Activated T-helper 2 cell treated with anti-CD3 and anti-CD28 coated beads, Interferon-gamma antibody, Interleukin-2, Interleukin-4, amounts not matched to agents 10 μg/mL and 5 μg/mL and 100 μg/mL, durations not matched to agents 14 hours and 24 hours and 36 hours (primary cell): ENCODE measurements around the gene DLEC1. TPM values are rescaled to one million over a fixed set of nuclear protein-coding genes. Genes with fewer than 3 reads are reported as not detected.
"Not testable (repeated sequence)": the region's sequence is repeated elsewhere in the genome, so short reads cannot be mapped to it uniquely, and the experiment has no call there.

Source experiments
- DNase-seq: peaks from one replicate; pipeline ENCODE4 v3.0.0; 2021; ENCODE audit warnings: low spot score
- H3K27ac Mint-ChIP-seq: one replicate; pipeline ENCODE4 v1.8.0; 2021; ENCODE audit warnings: mixed read lengths
- H3K27me3 Mint-ChIP-seq: one replicate; pipeline ENCODE4 v1.8.0; 2021; ENCODE audit warnings: low read depth, mixed read lengths
- H3K36me3 Mint-ChIP-seq: one replicate; pipeline ENCODE4 v1.8.0; 2021; ENCODE audit warnings: low read depth, mixed read lengths
- H3K4me1 Mint-ChIP-seq: one replicate; pipeline ENCODE4 v1.8.0; 2021; ENCODE audit warnings: low read depth, mixed read lengths
- H3K4me3 Mint-ChIP-seq: one replicate; pipeline ENCODE4 v1.8.0; 2021; ENCODE audit warnings: low read depth, mild to moderate bottlenecking, moderate library complexity, mixed read lengths
- H3K9me3 Mint-ChIP-seq: one replicate; pipeline ENCODE4 v1.8.0; 2021; ENCODE audit warnings: mixed read lengths
- intact Hi-C: fragments of 100-400 bp; cut with micrococcal nuclease; formaldehyde crosslinking; loops from one replicate; pipeline ENCODE4 v1.15.1; 2023
- total RNA-seq: library from RNA; stranded (reverse); gene quantifications from 2 replicates; pipeline ENCODE4 v1.2.3, GENCODE V29; 2022

Gene DLEC1
- total RNA-seq, 1 donor from 2014 or later: 0.16 TPM

DNA sequence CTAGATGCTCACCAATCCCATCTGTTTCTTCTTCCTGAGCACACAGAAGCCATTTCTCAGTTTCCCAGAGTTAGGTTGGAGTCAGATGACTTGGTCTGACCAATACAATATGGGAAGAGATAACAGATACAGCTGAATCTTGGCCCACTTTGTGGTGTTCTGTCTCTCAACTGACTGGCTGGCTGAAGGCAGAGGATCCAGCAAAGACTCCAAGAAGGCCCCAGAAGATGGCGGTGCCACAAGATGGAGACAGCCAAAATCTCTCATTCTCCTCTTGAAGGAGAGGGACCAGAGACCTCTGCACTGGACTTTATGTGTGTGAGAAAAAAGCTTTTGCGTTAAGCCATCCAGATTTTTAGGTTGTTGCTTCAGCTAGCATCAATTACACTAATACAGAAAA is 118.1 kb downstream of the DLEC1 start:
- no peak for DNase-seq
- Mint-ChIP-seq H3K36me3 (no peaks in the 10 kb centered on the region), H3K9me3 (no peaks in the 10 kb centered on the region), H3K4me1 (peaks cover 17% of the 10 kb centered on the region), H3K27ac (no peak overlapping the region), H3K4me3 (no peak overlapping the region), H3K27me3 (no peaks in the 10 kb centered on the region)
- intact Hi-C loops: no loop called here

DNA sequence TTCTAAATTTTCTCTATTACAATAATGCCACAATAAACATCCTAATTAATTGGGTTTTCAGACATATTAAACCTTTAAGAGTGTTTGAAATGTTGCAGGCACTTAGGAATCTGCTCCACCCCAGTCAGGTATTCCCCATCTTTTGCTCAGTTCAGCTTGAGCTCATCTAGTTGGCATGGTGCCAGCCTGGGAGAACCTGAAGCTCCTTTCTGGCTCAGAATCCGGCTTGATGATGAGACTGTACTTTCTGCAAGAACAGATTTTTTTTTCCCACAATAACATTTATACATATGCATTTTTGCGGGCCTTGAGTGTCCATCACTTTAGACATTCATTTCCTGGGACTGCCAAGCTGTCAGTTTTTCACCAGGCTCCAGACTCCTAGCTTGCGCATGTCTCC is 118.6 kb downstream of the DLEC1 start:
- Mint-ChIP-seq H3K4me3 (no peak overlapping the region), H3K4me1 (peaks cover 16% of the 10 kb centered on the region), H3K9me3 (no peaks in the 10 kb centered on the region), H3K36me3 (no peaks in the 10 kb centered on the region), H3K27ac (no peak overlapping the region), H3K27me3 (no peaks in the 10 kb centered on the region)
- DNase-seq: no peak
- intact Hi-C loops: no loop called here

DNA sequence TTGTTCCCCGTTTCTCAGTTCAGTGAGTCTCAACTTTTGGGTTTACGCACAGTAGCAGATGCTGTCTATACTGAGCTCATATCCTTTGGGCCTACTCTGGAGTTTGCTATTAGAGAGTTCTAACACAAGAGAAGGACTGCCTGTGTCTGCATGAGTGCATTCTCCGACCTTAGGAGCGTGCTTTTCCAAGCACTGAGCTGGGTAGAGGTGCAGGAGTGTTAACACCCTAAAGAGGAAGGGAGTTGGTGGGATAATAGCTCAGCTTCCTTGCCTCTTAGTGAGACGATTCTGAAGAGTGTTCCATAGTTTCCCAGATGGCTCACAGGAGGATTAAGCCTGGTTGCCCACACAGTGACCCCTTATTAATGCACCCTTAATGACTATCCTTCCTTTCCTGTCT is 119.5 kb downstream of the DLEC1 start:
- Mint-ChIP-seq H3K4me1 (peaks cover 12% of the 10 kb centered on the region), H3K27ac (no peak overlapping the region), H3K4me3 (no peak overlapping the region), H3K36me3 (no peaks in the 10 kb centered on the region), H3K27me3 (no peaks in the 10 kb centered on the region), H3K9me3 (no peaks in the 10 kb centered on the region)
- intact Hi-C loops: no loop called here
- DNase-seq: no peak

DNA sequence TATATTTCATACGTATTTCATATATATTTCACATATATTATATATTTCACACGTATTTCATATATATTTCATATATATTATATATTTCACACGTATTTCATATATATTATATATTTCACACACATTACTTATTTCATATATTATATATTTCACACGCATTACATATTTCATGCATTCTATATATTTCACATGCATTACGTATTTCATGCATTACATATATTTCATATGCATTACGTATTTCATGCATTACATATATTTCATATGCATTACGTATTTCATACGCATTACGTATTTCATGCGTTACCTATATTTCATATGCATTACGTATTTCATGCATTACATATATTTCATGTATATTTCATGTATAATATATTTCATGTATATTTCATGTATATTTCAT is 121.7 kb downstream of the DLEC1 start:
- not testable (repeated sequence) for DNase-seq, H3K4me3 Mint-ChIP-seq, H3K27me3 Mint-ChIP-seq, H3K27ac Mint-ChIP-seq, H3K9me3 Mint-ChIP-seq, H3K36me3 Mint-ChIP-seq
- H3K4me1 Mint-ChIP-seq: peaks cover 12% of the 10 kb centered on the region
- intact Hi-C loops: loop anchor here (10.0 kb wide), 1 partner anchor 256 kb away; no protein-coding TSS in a partner anchor

DNA sequence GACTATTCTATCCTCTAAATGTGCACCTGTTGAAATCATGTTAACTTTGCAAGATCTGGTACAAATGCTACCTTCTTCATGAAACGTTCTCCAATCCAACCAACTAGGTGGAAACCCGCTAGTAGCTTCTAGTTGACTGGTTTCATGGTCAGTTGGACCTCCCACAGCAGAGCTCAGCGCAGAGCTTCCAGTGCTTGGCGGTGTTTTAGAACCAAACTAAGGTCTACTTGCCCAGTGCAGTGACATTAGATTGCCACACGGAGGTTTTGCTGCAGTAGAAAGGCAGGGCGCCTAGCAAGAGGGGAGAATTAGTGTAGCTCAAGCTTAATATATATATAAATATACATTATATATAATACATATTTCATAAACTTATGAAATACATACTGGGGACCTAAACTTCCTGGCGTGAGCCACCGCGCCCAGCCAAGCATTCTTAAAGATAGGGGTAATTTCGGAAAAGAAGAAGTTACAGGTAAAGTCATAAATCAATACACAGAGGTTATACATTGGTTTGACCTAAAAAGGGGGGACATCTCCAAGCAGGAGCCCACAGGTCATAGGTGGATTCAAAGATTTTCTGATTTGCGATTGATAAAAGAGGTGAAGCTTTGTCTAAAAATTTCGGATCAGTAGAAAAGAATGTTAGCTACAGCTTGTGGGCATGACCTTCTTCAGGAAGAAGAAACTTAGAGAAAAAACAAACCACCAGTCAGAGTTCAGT is 124.3 kb downstream of the DLEC1 start:
- H3K27me3 Mint-ChIP-seq: no peaks in the 10 kb centered on the region
- H3K9me3 Mint-ChIP-seq: no peaks in the 10 kb centered on the region
- peak overlapping the region; percentile 23 for H3K4me3 Mint-ChIP-seq
- no peak overlapping the region for H3K27ac Mint-ChIP-seq
- DNase-seq: no peak
- H3K36me3 Mint-ChIP-seq: peaks cover 22% of the 10 kb centered on the region
- H3K4me1 Mint-ChIP-seq: peaks cover 31% of the 10 kb centered on the region
- intact Hi-C loops: loop anchor here (10.0 kb wide), 1 partner anchor 258 kb away; no protein-coding TSS in a partner anchor

DNA sequence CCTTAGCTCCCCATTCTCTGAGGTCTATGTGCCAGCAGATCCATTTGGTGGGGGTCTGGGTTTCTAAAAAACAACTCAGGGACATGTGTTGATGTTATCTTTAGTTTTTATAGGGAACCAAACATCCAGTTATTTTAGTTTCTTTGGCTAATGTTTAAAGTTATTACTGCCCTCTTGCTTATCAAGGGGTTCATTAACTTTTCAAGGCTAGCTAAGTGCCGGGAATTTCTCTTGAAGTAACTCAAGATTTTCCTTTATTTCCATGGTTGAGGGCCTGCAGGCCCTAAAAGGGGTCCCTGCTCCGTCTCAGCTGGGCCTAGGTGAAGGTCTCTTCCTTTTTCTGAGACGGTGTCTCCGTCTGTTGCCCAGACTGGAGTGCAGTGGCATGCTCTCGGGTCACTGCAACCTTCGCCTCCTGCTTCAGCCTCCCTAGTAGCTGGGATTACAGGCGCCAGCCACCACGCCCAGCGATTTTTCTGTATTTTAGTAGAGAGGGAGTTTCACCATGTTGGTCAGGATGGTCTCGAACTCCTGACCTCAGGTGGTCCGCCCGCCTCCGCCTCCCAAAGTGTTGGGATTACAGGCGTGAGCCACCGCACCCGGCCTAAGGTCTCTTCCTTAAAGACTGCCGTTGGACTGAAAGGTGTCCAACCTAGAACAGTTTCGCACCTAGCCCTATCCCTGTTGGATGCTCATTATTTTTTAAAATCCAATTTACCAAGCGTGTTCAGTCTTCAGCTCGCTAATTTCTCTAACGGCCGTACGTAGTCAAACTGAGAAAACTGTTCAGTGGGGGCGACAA is 125.0 kb downstream of the DLEC1 start:
- Mint-ChIP-seq H3K36me3 (peaks cover 30% of the 10 kb centered on the region), H3K27ac (peak overlapping the region; percentile 99), H3K4me3 (peak overlapping the region; percentile 93), H3K27me3 (no peaks in the 10 kb centered on the region), H3K4me1 (peaks cover 38% of the 10 kb centered on the region), H3K9me3 (no peaks in the 10 kb centered on the region)
- DNase-seq: no peak
- intact Hi-C loops: loop anchor here (1.0 to 10.0 kb wide), 4 partner anchors 12 to 259 kb away; no protein-coding TSS in a partner anchor

DNA sequence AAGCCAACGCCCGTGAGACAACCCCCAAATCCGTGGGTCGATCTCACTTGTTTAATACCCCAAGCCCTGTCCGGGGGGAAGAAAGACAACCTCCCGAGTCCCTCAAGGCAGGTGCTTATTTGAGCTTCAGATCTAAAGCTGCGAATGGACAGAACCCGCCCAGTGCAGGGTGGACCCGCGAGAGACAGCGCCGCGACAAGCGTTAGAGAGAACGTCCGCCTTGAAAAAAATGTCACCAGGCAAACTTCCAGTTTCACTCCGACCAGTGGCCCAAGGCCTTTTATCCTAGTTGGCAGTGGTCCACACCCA is 125.6 kb downstream of the DLEC1 start:
- no peaks in the 10 kb centered on the region for H3K27me3 Mint-ChIP-seq
- H3K9me3 Mint-ChIP-seq: no peaks in the 10 kb centered on the region

DNA sequence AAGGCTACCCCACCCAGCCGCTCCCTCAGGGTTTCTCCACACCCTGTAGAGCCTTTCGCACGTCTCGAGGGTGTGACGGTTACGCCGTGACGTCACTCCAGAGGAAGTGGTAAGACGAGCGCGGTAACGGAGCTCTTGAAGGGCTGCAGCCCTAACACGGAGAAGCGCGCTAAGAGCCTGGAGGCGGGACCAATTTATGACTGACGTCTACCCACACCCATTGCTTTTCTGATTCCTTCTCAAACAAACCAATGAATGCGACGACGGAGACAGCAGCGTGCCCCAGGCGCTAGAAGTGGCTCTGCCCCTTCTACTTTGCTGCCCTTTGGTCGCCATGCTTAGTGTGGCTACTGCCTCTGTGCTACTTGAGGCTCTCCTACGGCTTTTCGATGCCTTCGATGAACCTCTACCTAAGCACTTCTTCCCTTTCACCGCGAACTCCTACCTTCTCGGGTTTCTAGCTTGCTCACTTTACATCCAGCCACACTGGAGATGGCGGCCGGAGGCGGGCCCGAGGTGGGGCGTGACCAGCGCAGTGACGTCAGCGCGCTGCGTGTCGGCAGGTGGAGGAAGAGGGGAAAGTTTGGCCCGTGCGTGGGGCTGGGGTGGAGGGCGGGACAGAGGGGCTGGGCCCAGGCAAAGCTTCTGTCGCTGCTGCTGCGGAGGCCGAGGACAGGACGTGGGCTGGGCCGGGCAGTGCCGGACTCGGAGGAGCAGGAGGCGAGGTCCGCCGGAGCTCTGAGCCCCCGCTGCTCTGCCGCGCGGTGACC is 126.1 kb downstream of the DLEC1 start, which contains the start of gene OXSR1:
TSS of gene OXSR1 (plus strand) at position 586 of the 770 bp plus-strand sequence. CDS start 340 bp downstream, outside the sequence.
- Mint-ChIP-seq H3K4me3 (peak within 1 kb of the TSS; percentile 93), H3K36me3 (peaks cover 35% of the 10 kb centered on the region), H3K9me3 (no peaks in the 10 kb centered on the region), H3K27me3 (no peaks in the 10 kb centered on the region), H3K27ac (peak within 1 kb of the TSS; percentile 99), H3K4me1 (peaks cover 44% of the 10 kb centered on the region)
- intact Hi-C loops: loop anchor here (1.0 to 10.0 kb wide), 6 partner anchors 13 to 260 kb away; partner anchors contain the start of gene ACAA1
- peak; percentile 96 for DNase-seq

More for the DNA sequence above, 125.6 kb downstream of the DLEC1 start:
- peaks cover 43% of the 10 kb centered on the region for H3K4me1 Mint-ChIP-seq
- H3K4me3 Mint-ChIP-seq: peak overlapping the region; percentile 93
- DNase-seq: no peak
- peak overlapping the region; percentile 99 for H3K27ac Mint-ChIP-seq
- intact Hi-C loops: loop anchor here (1.0 to 10.0 kb wide), 4 partner anchors 12 to 260 kb away; no protein-coding TSS in a partner anchor
- peaks cover 34% of the 10 kb centered on the region for H3K36me3 Mint-ChIP-seq

DNA sequence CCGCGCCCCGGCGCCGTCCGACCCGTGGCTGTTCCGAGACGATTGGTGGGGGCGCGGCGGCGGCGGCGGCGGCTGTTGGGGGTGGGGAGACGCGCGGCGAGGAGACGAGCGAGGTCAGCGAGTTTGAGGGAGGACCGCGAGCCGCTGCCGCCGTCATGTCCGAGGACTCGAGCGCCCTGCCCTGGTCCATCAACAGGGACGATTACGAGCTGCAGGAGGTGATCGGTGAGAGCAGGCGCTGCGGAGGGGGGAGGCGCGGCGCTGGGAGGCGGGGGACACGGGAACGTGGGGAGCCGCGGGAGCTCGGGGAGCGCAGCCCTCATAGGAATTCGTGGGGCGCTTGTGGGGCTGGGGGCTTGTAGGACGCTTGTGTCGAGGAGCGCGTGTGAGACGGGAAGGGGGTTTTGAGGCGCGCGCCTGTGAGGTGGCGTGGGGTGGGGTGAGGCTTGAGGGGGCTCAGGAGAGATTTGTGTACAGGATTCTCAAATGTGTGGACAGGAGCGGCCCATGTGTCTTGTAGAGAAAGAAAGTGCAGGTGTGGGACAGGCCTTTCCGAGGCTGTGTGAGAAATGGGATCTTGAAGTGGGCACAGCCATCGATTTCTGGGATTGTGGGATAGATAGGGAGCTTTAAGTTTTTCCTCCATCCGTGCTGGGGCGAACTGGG is 126.8 kb downstream of the DLEC1 start:
- Mint-ChIP-seq H3K36me3 (peaks cover 35% of the 10 kb centered on the region), H3K4me1 (peaks cover 51% of the 10 kb centered on the region), H3K27ac (peak overlapping the region; percentile 99), H3K4me3 (peak overlapping the region; percentile 93), H3K27me3 (no peaks in the 10 kb centered on the region), H3K9me3 (no peaks in the 10 kb centered on the region)
- DNase-seq: no peak
- intact Hi-C loops: loop anchor here (1.0 to 10.0 kb wide), 6 partner anchors 25 to 261 kb away; partner anchors contain the start of genes ACAA1 and XYLB

DNA sequence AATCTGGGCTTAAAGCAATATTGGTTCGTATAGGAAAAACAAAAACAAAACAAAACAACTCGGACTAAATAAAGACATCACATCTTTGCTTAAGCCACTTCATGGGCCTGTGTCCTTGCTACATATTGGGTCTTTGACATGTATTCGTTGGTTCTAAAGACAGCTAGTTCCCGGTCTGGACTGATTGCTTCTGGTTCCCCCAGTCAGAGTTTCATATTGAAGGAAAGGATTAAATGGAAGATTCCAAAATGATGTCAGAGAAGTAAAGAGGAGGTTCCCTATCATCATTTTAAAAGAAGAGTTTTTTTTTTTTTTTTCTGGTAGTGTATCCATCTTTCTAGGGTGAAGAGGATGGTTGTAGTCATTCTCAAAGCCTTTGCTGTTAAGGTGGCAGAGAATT is 128.6 kb downstream of the DLEC1 start:
- Mint-ChIP-seq H3K4me1 (peaks cover 65% of the 10 kb centered on the region), H3K36me3 (peaks cover 35% of the 10 kb centered on the region), H3K27me3 (no peaks in the 10 kb centered on the region), H3K27ac (no peak overlapping the region), H3K4me3 (peak overlapping the region; percentile 56), H3K9me3 (no peaks in the 10 kb centered on the region)
- intact Hi-C loops: loop anchor here (2.0 to 10.0 kb wide), 3 partner anchors 90 to 263 kb away; partner anchors contain the start of gene XYLB
- DNase-seq: no peak

DNA sequence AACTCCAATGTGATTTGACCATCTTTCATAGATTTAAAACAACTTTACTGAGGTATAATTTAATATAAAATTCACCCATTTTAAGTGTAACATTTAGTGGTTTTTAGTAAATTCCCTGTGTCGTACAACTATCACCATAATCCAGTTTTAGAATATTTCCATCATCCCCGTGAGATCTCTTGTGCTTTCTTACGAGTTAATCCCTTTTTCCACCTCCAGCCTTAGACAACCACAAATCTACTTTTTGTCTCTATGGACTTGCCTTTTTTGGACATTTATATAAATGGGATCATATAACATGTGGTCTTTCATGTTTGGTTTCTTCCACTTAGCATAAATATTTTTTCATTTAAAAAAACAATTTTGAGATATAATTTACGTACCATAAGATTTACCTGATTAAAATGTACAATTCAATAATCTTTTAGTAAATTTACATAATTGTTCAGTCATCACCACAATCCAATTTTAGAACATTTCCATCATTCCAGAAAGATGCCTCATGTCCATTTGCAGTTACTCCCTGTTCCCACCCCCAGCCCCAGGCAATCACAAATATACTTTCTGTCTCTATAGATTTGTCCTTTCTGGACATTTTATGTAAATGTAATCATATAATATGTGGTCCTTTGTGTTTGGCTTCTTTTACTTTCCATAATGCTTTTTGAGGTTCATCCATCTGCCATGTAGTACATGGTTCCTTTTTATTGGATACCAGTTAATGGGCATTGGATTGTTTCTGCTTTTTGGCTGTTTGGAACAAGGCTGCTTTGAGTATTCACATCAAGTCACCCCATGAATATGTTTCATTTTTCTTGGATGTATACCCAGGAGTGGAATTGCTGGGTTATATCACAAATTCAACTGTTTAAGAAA is 129.4 kb downstream of the DLEC1 start:
- peak overlapping the region; percentile 30 for H3K27ac Mint-ChIP-seq
- no peaks in the 10 kb centered on the region for H3K9me3 Mint-ChIP-seq
- intact Hi-C loops: loop anchor here (5.0 to 10.0 kb wide), 2 partner anchors 89 to 264 kb away; no protein-coding TSS in a partner anchor
- H3K4me1 Mint-ChIP-seq: peaks cover 69% of the 10 kb centered on the region
- peak overlapping the region; percentile 34 for H3K4me3 Mint-ChIP-seq
- DNase-seq: no peak
- no peaks in the 10 kb centered on the region for H3K27me3 Mint-ChIP-seq
- H3K36me3 Mint-ChIP-seq: peaks cover 35% of the 10 kb centered on the region
